GM23338 (cell line): ENCODE measurements around the gene TMEM123.

ENCODE experiments used
- CTCF ChIP-seq, 2 experiments: fragments of 200-600 bp in 1 of 2; sonication (generic) in 1 of 2; conservative IDR thresholded peaks; 2 replicates each; pipeline versions ENCODE4 v1.5.1 to v1.6.1; 2016 to 2017; ENCODE audit warnings: antibody characterized with exemption in 2 of 2, low read depth in 2 of 2, mild to moderate bottlenecking in 2 of 2, moderate library complexity in 1 of 2
- EZH2 ChIP-seq: fragments of 200-600 bp; sonication (generic); IDR thresholded peaks from one replicate; pipeline ENCODE4 v1.8.0; 2017; ENCODE audit warnings: antibody characterized with exemption, mild to moderate bottlenecking, low read depth; ENCODE audit not compliant: unreplicated experiment
- POLR2AphosphoS5 ChIP-seq: IDR thresholded peaks from 2 replicates; pipeline ENCODE4 v1.6.1; 2016; ENCODE audit warnings: antibody characterized with exemption, low read depth

- TF ChIP-seq CTCF (conservative IDR thresholded peaks at IDR 0.05; ENCODE audit: low read depth in 2 of 2) = no peak
- no peak for TF ChIP-seq POLR2AphosphoS5
- no peak for TF ChIP-seq EZH2
Measured at GRCh38 chr11:102414559-102414958, 38.0 kb downstream of the TMEM123 start.
